Memory B cell (primary cell): Measurements from ENCODE around the gene DSTYK.
A peak's percentile ranks its signal among the peaks of the same experiment; 100 is the strongest.
"Not testable (repeated sequence)": the region's sequence is repeated elsewhere in the genome, so short reads cannot be mapped to it uniquely, and the experiment has no call there.

Experiments used
- ATAC-seq: fragments of 150-1000 bp; cut with Tn5 transposase; 2 replicates; pipeline ENCODE4 v1.10.0; 2021; ENCODE audit warnings: low read depth, mild to moderate bottlenecking, moderate library complexity
- DNase-seq, 2 donors: peaks; one replicate each; pipeline ENCODE4 v3.0.0; 2022; ENCODE audit warnings: low spot score in 2 of 2
- H3K27ac Mint-ChIP-seq: one replicate; pipeline ENCODE4 v1.8.0; 2022; ENCODE audit warnings: mild to moderate bottlenecking, moderate library complexity, mixed read lengths
- H3K27me3 Mint-ChIP-seq: one replicate; pipeline ENCODE4 v1.8.0; 2022; ENCODE audit warnings: mixed read lengths
- H3K36me3 Mint-ChIP-seq: one replicate; pipeline ENCODE4 v1.8.0; 2022; ENCODE audit warnings: mild to moderate bottlenecking, mixed read lengths
- H3K4me1 Mint-ChIP-seq: one replicate; pipeline ENCODE4 v1.8.0; 2022; ENCODE audit warnings: mixed read lengths
- H3K4me3 Mint-ChIP-seq: one replicate; pipeline ENCODE4 v1.8.0; 2022; ENCODE audit warnings: mild to moderate bottlenecking, moderate library complexity, mixed read lengths
- H3K9me3 Mint-ChIP-seq: one replicate; pipeline ENCODE4 v1.8.0; 2022; ENCODE audit warnings: mixed read lengths

DSTYK gene

DNA sequence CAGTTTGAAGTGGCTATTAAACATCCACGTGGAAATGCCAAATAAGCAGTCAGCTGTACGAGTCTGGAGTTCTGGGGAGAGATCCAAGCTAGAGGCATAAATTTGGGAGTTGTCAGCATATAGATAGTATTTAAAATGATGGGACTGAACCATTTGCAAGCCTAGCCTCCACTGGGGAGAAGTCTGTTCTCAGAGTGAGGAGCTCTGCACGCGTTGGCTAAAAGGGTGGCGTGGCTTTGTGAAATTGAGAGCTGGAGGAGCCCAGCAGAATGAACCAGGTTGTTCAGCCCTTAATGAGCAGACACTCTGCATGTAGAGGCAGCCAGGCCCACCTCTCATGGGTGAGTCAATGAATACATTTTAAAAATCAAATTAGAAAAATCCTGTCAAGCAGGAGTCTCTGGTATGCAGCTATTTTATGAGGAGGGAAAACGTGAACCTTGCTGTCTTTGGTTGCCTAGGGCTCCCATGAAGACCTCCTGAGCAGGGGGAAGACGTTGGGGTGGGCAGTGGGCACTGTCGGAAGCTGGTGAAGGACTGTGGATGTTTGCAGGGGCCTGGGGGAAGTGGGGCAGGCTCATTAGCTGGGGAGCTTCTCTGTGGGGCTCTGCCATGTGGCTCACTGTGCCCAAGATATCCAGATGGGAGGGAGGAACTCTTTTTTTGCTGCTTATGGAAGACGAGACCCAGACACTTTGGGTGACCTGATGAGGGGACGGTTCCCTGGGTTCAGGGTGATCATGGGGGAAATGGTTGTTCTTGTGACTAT lies 35.0 kb upstream of the DSTYK start:
- no peak overlapping the region for H3K27ac Mint-ChIP-seq
- ATAC-seq (no peak), DNase-seq (no peak)
- H3K4me1 Mint-ChIP-seq, result no peaks in the 10 kb centered on the region
- H3K36me3 Mint-ChIP-seq, result no peaks in the 10 kb centered on the region
- no peaks in the 10 kb centered on the region for H3K27me3 Mint-ChIP-seq
- H3K9me3 Mint-ChIP-seq, result no peaks in the 10 kb centered on the region
- H3K4me3 Mint-ChIP-seq, result no peak overlapping the region

GRCh38 chr1:205245096-205245495 lies 33.6 kb upstream of the DSTYK start:
- H3K4me1 Mint-ChIP-seq, result no peaks in the 10 kb centered on the region
- H3K27ac Mint-ChIP-seq, result no peak overlapping the region
- no peak for DNase-seq
- ATAC-seq, result no peak
- no peaks in the 10 kb centered on the region for H3K9me3 Mint-ChIP-seq
- H3K27me3 Mint-ChIP-seq, result no peaks in the 10 kb centered on the region
- no peak overlapping the region for H3K4me3 Mint-ChIP-seq
- H3K36me3 Mint-ChIP-seq, result no peaks in the 10 kb centered on the region

GRCh38 chr1:205244384-205244783 lies 32.9 kb upstream of the DSTYK start:
- H3K4me3 Mint-ChIP-seq, result no peak overlapping the region
- H3K4me1 Mint-ChIP-seq, result no peaks in the 10 kb centered on the region
- H3K9me3 Mint-ChIP-seq, result no peaks in the 10 kb centered on the region
- H3K36me3 Mint-ChIP-seq, result no peaks in the 10 kb centered on the region
- DNase-seq (no peak), ATAC-seq (no peak)
- H3K27ac Mint-ChIP-seq, result no peak overlapping the region
- no peaks in the 10 kb centered on the region for H3K27me3 Mint-ChIP-seq

DNA sequence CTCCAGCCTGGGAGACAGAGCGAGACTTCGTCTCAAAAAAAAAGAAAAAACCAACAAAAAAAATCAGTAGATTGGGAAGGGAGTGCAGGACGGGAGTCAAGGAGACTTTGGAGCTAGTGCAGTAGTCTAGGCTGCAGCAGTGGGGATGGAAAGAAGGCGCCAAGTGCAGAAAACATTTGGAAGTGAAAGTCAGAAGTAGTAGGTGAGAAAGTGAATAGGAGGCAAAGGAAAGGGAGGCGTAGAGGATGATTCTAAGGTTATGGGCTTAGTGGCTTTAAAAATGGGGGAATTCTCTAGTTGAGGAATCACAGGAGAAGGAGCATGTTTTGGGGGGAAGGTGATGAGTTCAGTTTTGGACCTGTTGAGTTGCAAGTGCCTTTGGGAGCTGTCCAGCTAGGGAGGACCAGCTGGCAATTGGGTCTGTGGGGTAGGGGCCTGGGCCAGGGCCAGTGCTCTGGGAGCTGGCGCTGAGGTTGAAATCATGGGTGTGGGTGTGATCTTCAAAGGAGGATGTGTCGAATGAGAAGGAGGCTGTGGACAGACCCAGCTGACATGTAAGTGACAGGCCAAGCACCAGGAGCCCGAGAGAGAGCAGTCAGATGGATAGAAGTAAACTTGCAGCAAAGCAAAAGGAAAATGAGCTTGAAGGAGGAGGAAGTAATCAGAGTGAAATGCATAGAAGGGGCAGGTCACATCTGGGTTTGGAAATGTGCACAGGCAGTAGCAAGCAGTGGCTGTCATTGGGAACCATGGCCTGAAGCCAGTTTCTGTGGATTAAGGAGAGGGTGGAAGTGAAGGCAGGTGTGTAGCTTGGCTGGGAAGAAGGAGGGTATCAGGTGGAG lies 32.1 kb upstream of the DSTYK start:
- Mint-ChIP-seq H3K27ac (no peak overlapping the region), H3K9me3 (no peaks in the 10 kb centered on the region), H3K36me3 (no peaks in the 10 kb centered on the region), H3K4me1 (no peaks in the 10 kb centered on the region), H3K27me3 (peaks cover 2% of the 10 kb centered on the region), H3K4me3 (no peak overlapping the region)
- DNase-seq, result no peak
- no peak for ATAC-seq

- Mint-ChIP-seq H3K4me3 (no peak overlapping the region), H3K9me3 (no peaks in the 10 kb centered on the region), H3K27ac (no peak overlapping the region), H3K27me3 (peaks cover 7% of the 10 kb centered on the region), H3K36me3 (peaks cover 1% of the 10 kb centered on the region), H3K4me1 (peaks cover 11% of the 10 kb centered on the region)
- ATAC-seq (no peak), DNase-seq (no peak)
These were observed 30.0 kb upstream of the DSTYK start for GRCh38 chr1:205241366-205242030.

- ATAC-seq (no peak), DNase-seq (no peak)
- Mint-ChIP-seq H3K36me3 (peaks cover 2% of the 10 kb centered on the region), H3K4me3 (no peak overlapping the region), H3K27me3 (peaks cover 9% of the 10 kb centered on the region), H3K4me1 (peaks cover 12% of the 10 kb centered on the region), H3K9me3 (no peaks in the 10 kb centered on the region), H3K27ac (no peak overlapping the region)
These were observed 29.1 kb upstream of the DSTYK start for GRCh38 chr1:205240569-205240968.

GRCh38 chr1:205240118-205240517 lies 28.6 kb upstream of the DSTYK start:
- DNase-seq (no peak), ATAC-seq (no peak)
- peaks cover 10% of the 10 kb centered on the region for H3K27me3 Mint-ChIP-seq
- no peak overlapping the region for H3K27ac Mint-ChIP-seq
- H3K9me3 Mint-ChIP-seq, result no peaks in the 10 kb centered on the region
- H3K36me3 Mint-ChIP-seq, result peaks cover 2% of the 10 kb centered on the region
- H3K4me3 Mint-ChIP-seq, result no peak overlapping the region
- peaks cover 12% of the 10 kb centered on the region for H3K4me1 Mint-ChIP-seq

DNA sequence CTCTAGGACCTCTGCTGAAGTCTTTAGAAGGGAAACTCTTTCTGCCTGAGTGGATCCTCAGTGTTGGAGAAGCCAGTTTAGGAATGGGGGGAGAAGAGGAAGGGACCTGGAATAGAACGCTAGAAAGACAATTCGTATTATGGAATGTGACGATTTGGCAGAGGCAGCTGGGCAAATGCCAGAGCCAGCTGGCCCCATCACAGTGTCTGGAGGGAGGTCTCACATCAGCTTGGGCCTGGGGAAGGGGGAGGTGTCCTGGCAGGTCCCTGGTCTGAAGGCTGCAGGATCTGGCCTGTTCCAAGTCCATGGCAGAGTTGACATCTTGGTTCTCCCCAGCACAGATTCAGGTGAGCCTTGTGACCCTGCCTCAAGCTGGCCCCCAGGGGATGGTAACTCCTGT lies 27.6 kb upstream of the DSTYK start:
- Mint-ChIP-seq H3K27ac (no peak overlapping the region), H3K27me3 (peaks cover 11% of the 10 kb centered on the region), H3K4me3 (no peak overlapping the region), H3K4me1 (peaks cover 12% of the 10 kb centered on the region), H3K36me3 (peaks cover 2% of the 10 kb centered on the region), H3K9me3 (no peaks in the 10 kb centered on the region)
- ATAC-seq, result no peak
- DNase-seq, result no peak

GRCh38 chr1:205237526-205238484 lies 26.3 kb upstream of the DSTYK start:
- Mint-ChIP-seq H3K36me3 (peaks cover 2% of the 10 kb centered on the region), H3K4me1 (peaks cover 12% of the 10 kb centered on the region), H3K27me3 (peaks cover 11% of the 10 kb centered on the region), H3K27ac (no peak overlapping the region), H3K9me3 (no peaks in the 10 kb centered on the region), H3K4me3 (no peak overlapping the region)
- ATAC-seq (peak; percentile 32), DNase-seq (no peak)

DNA sequence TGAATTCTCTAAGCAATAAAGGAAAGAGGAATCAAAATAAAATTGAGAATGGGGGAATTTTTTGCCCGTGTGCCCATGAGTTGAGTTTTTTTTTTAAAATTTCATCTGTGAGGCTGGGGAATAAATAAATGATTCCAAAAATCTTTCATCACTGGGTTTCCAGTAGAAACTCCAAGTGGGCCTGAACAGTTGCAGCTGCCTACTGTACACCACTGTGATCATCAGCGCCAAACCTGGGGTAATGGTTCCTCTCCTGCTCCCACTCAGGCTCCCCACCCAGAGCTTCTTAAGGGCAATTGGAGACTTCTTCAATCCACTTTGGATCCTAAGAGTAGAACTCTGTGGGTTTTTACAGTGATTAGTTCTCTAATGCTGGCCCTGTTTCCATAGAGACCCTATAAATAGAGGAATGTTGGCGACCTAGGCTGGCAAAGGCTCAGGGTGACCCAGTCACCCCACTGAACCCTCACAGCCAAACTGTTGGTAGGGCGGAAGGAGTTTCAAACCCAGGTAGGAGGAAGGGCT lies 25.5 kb upstream of the DSTYK start:
- H3K27ac Mint-ChIP-seq, result no peak overlapping the region
- ATAC-seq, result no peak
- H3K36me3 Mint-ChIP-seq, result peaks cover 2% of the 10 kb centered on the region
- DNase-seq, result no peak
- H3K4me1 Mint-ChIP-seq, result peaks cover 12% of the 10 kb centered on the region
- H3K27me3 Mint-ChIP-seq, result peaks cover 13% of the 10 kb centered on the region
- no peaks in the 10 kb centered on the region for H3K9me3 Mint-ChIP-seq
- no peak overlapping the region for H3K4me3 Mint-ChIP-seq

DNA sequence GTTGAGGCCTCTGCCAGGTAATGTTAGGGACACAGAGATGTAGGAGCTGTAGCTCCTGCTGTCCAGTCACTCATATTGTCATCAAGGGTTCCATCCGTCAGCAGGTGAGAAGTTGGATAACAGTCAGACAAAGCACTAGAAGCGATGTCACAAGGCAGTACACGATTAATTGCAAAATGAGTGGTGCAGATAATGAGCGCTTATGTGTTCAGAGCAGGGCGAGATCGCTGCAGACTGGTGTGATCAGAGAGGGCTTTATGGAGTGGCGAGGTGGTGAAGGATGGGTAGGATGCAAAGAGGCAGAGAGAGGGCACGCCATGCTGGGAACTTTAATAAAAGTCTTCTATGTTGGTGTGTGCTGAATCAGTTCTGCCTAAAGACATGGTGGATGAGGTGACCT lies 25.0 kb upstream of the DSTYK start:
- no peaks in the 10 kb centered on the region for H3K9me3 Mint-ChIP-seq

GRCh38 chr1:205235951-205236350 lies 24.4 kb upstream of the DSTYK start:
- H3K9me3 Mint-ChIP-seq, result no peaks in the 10 kb centered on the region
- H3K4me3 Mint-ChIP-seq, result no peak overlapping the region
- DNase-seq (no peak), ATAC-seq (no peak)
- H3K36me3 Mint-ChIP-seq, result peaks cover 2% of the 10 kb centered on the region
- no peak overlapping the region for H3K27ac Mint-ChIP-seq
- H3K27me3 Mint-ChIP-seq, result peaks cover 13% of the 10 kb centered on the region
- H3K4me1 Mint-ChIP-seq, result peaks cover 12% of the 10 kb centered on the region

More for the DNA sequence above, 25.0 kb upstream of the DSTYK start:
- peaks cover 12% of the 10 kb centered on the region for H3K4me1 Mint-ChIP-seq
- peaks cover 13% of the 10 kb centered on the region for H3K27me3 Mint-ChIP-seq
- H3K36me3 Mint-ChIP-seq, result peaks cover 2% of the 10 kb centered on the region
- ATAC-seq (no peak), DNase-seq (no peak)
- H3K27ac Mint-ChIP-seq, result no peak overlapping the region
- H3K4me3 Mint-ChIP-seq, result no peak overlapping the region

DNA sequence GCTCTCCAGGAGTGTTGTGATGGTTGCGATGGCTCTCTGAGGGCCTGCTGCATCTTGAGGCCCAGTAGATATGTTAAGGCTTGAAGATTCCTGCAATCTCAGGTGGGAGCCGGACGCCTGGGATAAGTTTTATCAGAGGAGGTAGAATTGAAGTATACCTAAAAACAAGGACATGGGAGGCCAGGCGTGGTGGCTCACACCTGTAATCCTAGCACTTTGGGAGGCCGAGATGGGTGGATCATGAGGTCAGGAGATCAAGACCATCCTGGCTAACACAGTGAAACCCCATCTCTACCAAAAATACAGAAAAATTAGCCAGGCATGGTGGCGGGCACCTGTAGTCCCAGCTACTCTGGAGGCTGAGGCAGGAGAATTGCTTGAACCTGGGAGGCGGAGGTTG lies 22.5 kb upstream of the DSTYK start:
- not testable (repeated sequence) for ATAC-seq, H3K4me3 Mint-ChIP-seq, H3K27ac Mint-ChIP-seq, H3K9me3 Mint-ChIP-seq, H3K36me3 Mint-ChIP-seq, DNase-seq
- Mint-ChIP-seq H3K4me1 (peaks cover 26% of the 10 kb centered on the region), H3K27me3 (peaks cover 13% of the 10 kb centered on the region)
